Panc1 (cell line): Measurements from ENCODE around the gene SERHL2. TPM values are rescaled to one million over a fixed set of nuclear protein-coding genes. Genes with fewer than 3 reads are reported as not detected.
"Not testable (repeated sequence)": the region's sequence is repeated elsewhere in the genome, so short reads cannot be mapped to it uniquely, and the experiment has no call there.

Source experiments
- ATAC-seq: fragments of 200-7000 bp; cut with Tn5 transposase; 2 replicates; pipeline ENCODE4 v1.9.1; 2020; ENCODE audit warnings: mild to moderate bottlenecking, moderate library complexity
- BruUV-seq: library from RNA; stranded (reverse); fragments of 400-500 nt; replicated peaks from 2 replicates; lab custom pipeline; 2021; lab: Mats Ljungman, UMichigan
- CTCF ChIA-PET: fragments of 300-600 bp; sonication (Branson Sonifier 250); formaldehyde crosslinking; loops from one replicate; lab custom pipeline; 2022; ENCODE audit warnings: antibody characterized with exemption; lab: Charles Lee
- POLR2A ChIA-PET: fragments of 300-600 bp; sonication (Branson Sonifier 250); formaldehyde crosslinking; loops from one replicate; lab custom pipeline; 2022; ENCODE audit warnings: antibody characterized with exemption; lab: Charles Lee
- DNase-seq: peaks from one replicate; pipeline ENCODE4 v3.0.0-alpha.2; 2010; ENCODE audit warnings: low read depth, low spot score
- H3K27ac ChIP-seq: 2 replicates; pipeline ENCODE4 v1.5.1; 2011; ENCODE audit warnings: mild to moderate bottlenecking, low read length, inconsistent platforms
- H3K27me3 ChIP-seq: fragments of 200-500 bp; sonication (Bioruptor generic); 2 replicates; pipeline ENCODE4 v1.6.0; 2014; ENCODE audit warnings: low read length, inconsistent platforms; ENCODE audit not compliant: control insufficient read depth, insufficient read depth
- H3K36me3 ChIP-seq: fragments of 200-500 bp; sonication (Bioruptor generic); 2 replicates; pipeline ENCODE4 v1.5.1; 2014; ENCODE audit warnings: inconsistent platforms, mild to moderate bottlenecking, low read length, moderate library complexity; ENCODE audit not compliant: control insufficient read depth, insufficient read depth
- H3K4me1 ChIP-seq: 2 replicates; pipeline ENCODE4 v1.5.1; 2011; ENCODE audit warnings: inconsistent platforms, mild to moderate bottlenecking, low read length, moderate library complexity; ENCODE audit not compliant: control insufficient read depth, insufficient read depth
- H3K4me3 ChIP-seq, 2 experiments: 2 replicates each; pipeline ENCODE4 v1.5.1; 2011 to 2012; ENCODE audit warnings: low read depth in 2 of 2, low read length in 2 of 2, mild to moderate bottlenecking in 2 of 2, inconsistent platforms in 1 of 2, moderate library complexity in 1 of 2
- H3K9me3 ChIP-seq: fragments of 200-500 bp; sonication (Bioruptor generic); 2 replicates; pipeline ENCODE4 v1.5.1; 2014; ENCODE audit warnings: low read depth, mild to moderate bottlenecking, inconsistent platforms, low read length, moderate library complexity; ENCODE audit not compliant: control insufficient read depth, insufficient read depth
- CTCF ChIP-seq: fragments of 450-650 bp; IDR thresholded peaks from 2 replicates; pipeline ENCODE4 v1.5.1; 2017; ENCODE audit warnings: mild to moderate bottlenecking
- POLR2AphosphoS5 ChIP-seq: IDR thresholded peaks from 2 replicates; pipeline ENCODE4 v1.6.1; 2012; ENCODE audit warnings: mild to moderate bottlenecking, low read depth, low read length, moderate library complexity
- REST ChIP-seq, 2 experiments: IDR thresholded peaks; 2 replicates each; pipeline ENCODE4 v1.6.1; 2011 to 2012; ENCODE audit warnings: low read depth in 2 of 2, control low read depth in 1 of 2, low read length in 1 of 2, mild to moderate bottlenecking in 1 of 2, moderate library complexity in 1 of 2; ENCODE audit not compliant: insufficient read depth in 1 of 2
- SIN3A ChIP-seq: IDR thresholded peaks from 2 replicates; pipeline ENCODE4 v1.6.1; 2012; ENCODE audit warnings: low read depth, mild to moderate bottlenecking, low read length, moderate library complexity, borderline replicate concordance; ENCODE audit not compliant: insufficient read depth
- TCF7L2 ChIP-seq: IDR thresholded peaks from 2 replicates; pipeline ENCODE4 v1.6.1; 2011; ENCODE audit warnings: mild to moderate bottlenecking, low read depth, low read length, inconsistent platforms
- in situ Hi-C: cut with HindIII; loops from 2 replicates; pipeline ENCODE4 v1.10.0; 2016; ENCODE audit warnings: low sequenced_read_pairs, low pct_unique_long_range_greater_than_20kb
- intact Hi-C: fragments of 100-400 bp; cut with micrococcal nuclease; formaldehyde crosslinking; loops from one replicate; pipeline ENCODE4 v1.10.0; 2022; ENCODE audit not compliant: unreplicated experiment
- total RNA-seq: library from RNA; stranded (reverse); gene quantifications from one replicate; pipeline ENCODE4 v1.2.1, GENCODE V29; 2021; ENCODE audit not compliant: unreplicated experiment

SERHL2 gene
- total RNA-seq, 1 experiment from 2014 or later = 1.6 TPM

GRCh38 chr22:42549331-42550060 lies 4.3 kb upstream of the SERHL2 start:
- H3K4me1 ChIP-seq = no peaks in the 10 kb centered on the region
- in situ Hi-C loops = no loop called here
- H3K27me3 ChIP-seq = no peaks in the 10 kb centered on the region
- ATAC-seq (no peak), DNase-seq (no peak)
- CTCF ChIA-PET = interaction anchor here (0.6 kb wide), 1 partner anchor 17 kb away, joined by 3 read pairs; no protein-coding TSS in a partner anchor
- no peak overlapping the region for H3K27ac ChIP-seq
- POLR2A ChIA-PET = no interaction called here
- no TSS peak for BruUV-seq
- intact Hi-C loops = no loop called here
- H3K4me3 ChIP-seq = no peak overlapping the region
- H3K36me3 ChIP-seq = no peaks in the 10 kb centered on the region
- H3K9me3 ChIP-seq = no peaks in the 10 kb centered on the region
- TF ChIP-seq POLR2AphosphoS5 = no peak
- TF ChIP-seq CTCF = no peak
- no peak for TF ChIP-seq REST (IDR thresholded peaks at IDR 0.05; ENCODE audit: insufficient read depth in 1 of 2, low read depth in 2 of 2, low read length in 1 of 2)
- no peak for TF ChIP-seq TCF7L2
- TF ChIP-seq SIN3A = no peak

- peak; percentile 13 for TF ChIP-seq CTCF
- intact Hi-C loops, in situ Hi-C loops, H3K27me3 ChIP-seq, H3K4me1 ChIP-seq, BruUV-seq, POLR2A ChIA-PET, ATAC-seq, CTCF ChIA-PET, H3K4me3 ChIP-seq, H3K36me3 ChIP-seq, H3K27ac ChIP-seq, DNase-seq, H3K9me3 ChIP-seq: not testable (repeated sequence)
These were observed 1.5 kb upstream of the SERHL2 start for GRCh38 chr22:42552294-42552647.
